Head of caudate nucleus (tissue), 42 donors: Measurements from ENCODE around the gene NMUR1.

Experiments
- DNase-seq, 42 donors: peaks; one replicate each; pipeline versions ENCODE4 v3.0.0 to v3.0.0-alpha.2; 2020 to 2021; ENCODE audit warnings: mixed read lengths in 7 of 42
- intact Hi-C: fragments of 100-400 bp; cut with DNase I; formaldehyde crosslinking; loops from one replicate; pipeline ENCODE4 v1.15.0; 2022

The NMUR1 gene

DNA sequence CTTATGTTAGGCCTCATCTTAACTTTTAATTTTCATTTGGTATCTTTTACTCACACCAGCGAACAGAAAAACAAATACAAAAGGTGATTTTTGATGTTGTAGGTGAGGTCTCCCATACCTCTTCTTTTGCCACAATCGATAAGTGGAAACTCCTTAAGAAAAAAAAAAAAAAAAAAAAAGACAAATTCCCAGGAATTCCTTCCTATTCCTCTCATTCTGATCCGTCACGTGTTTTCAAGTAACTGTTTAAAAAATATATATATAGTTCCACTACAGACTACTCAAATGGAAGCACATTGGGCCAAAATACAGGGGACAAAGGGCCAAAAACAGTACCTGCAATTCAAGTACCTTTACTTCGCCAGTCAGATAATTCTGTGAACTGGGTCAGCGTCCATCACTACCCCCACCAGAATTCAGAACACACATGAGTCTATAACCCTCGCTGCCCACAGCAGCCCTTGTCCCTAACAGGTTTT lies 16.5 kb downstream of the NMUR1 start:
- intact Hi-C loops: loop anchor here (2.0 to 5.0 kb wide), 2 partner anchors 49 to 89 kb away; partner anchors contain the start of gene NCL

DNA sequence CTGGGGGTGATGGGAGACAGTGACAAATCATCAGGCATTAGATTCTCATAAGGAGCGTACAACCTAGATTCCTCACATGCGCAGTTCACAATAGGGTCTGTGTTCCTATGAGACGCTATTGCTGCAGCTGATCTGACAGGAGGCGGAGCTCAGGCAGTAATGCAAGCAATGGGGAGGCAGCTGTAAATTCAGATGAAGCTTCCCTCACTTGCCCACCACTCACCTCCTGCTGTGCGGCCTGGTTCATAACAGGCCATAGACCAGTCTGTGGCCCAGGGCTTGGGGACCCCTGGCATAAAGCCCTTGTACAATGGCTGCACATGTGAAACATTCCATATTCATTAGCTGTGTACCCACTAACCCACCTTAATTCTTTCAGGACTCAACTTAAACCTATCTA lies 18.0 kb downstream of the NMUR1 start:
- intact Hi-C loops: loop anchor here (5.0 kb wide), 1 partner anchor 90 kb away; no protein-coding TSS in a partner anchor
- peak; percentile 17 to 89 (median 71) for DNase-seq

More for the DNA sequence above, 16.5 kb downstream of the NMUR1 start:
- no peak for DNase-seq

DNA sequence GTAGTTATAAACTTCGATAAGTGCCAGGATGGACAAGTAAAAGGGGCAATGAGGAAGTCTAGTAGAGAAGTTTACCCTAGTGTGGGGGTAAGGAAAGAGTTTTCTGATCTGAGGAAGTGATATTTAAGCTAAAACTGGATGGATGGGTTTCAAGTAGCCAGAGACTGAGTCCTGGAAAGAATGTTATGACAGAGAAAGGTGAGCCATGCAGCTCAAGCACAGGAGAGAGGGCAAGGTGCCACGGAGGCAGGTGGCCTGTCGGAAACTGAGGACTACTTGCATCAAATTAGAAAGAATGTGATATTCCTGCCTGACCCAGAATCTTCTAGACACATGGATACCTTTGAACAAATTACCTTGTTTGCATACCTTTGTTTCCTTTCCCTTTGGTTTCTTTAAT lies 26.5 kb downstream of the NMUR1 start:
- intact Hi-C loops: no loop called here

DNA sequence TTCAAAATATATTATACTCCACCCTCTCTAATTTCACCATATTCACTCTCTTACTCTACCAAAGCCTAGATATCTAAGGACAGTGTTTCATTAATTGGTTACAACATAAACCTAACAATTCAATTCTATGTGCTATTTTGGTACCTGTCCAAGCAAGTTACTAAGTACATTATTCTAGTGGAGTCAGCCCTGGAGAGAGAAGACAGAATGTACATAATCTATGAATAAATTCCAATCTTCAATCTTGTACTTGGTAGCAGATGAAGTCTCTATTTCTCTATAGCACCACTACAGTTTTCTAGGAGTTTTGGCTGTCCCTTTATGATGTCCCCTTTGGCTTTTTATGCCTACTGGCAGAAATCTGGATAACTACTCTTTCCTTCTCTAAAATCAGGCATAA lies 27.6 kb downstream of the NMUR1 start:
- intact Hi-C loops: no loop called here
- no peak for DNase-seq

More for the DNA sequence above, 26.5 kb downstream of the NMUR1 start:
- no peak for DNase-seq

DNA sequence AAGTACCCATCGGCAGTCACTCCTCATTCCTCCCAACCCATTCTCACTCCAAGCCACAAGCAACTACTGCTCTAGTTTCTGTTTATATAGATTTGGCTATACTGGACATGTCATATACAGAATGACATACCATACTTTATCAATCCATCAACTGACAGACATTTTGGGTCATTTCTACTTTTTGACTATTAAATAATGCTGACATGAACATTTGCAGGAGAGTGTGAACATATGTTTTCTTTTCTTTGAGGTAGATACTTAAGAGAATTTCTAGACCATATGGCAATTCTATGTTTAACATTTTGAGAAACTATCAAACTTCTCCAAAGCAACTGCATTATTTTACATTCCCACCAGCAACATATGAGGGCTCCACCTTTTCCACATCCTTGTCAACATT lies 32.6 kb downstream of the NMUR1 start:
- intact Hi-C loops: no loop called here

DNA sequence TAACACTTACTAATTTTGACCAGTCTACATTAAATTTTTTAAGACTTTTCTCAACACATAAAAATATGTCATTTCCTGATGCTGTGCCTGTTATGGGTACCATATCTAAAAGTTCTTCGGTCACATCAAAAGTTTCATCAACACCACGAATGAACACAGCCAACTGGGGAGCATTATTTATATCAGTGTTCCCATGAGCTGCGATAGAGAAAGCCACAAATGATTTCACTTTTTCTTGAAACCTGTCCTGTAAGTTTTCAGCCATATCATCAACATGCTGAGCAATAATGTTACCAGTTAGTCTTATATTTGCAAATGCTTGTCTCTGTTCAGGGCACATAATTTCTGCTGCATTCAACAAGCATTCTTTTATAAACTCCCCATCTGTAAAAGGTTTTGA lies 35.6 kb downstream of the NMUR1 start:
- no peak for DNase-seq
- intact Hi-C loops: no loop called here

More for the DNA sequence above, 32.6 kb downstream of the NMUR1 start:
- DNase-seq: no peak

DNA sequence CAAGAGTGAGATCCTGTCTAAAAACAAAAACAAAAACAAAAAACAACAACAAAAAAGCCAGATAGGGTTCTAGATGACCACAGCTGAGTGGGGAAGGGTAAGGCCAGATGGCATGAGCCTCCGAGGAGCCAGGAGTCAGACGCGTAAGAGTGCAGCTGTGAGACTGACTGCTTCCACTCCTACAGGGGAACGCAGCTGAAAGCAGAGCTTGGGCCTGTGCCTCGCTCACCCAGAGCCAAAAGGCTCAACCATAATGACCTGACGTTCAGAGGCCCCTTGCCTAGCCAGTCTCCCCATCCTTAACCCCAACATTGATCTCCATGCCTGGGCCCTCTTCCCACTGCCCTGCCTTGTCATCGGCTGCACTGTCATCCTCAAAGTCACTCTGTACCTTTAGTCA lies 39.4 kb downstream of the NMUR1 start:
- intact Hi-C loops: no loop called here
- DNase-seq: no peak

DNA sequence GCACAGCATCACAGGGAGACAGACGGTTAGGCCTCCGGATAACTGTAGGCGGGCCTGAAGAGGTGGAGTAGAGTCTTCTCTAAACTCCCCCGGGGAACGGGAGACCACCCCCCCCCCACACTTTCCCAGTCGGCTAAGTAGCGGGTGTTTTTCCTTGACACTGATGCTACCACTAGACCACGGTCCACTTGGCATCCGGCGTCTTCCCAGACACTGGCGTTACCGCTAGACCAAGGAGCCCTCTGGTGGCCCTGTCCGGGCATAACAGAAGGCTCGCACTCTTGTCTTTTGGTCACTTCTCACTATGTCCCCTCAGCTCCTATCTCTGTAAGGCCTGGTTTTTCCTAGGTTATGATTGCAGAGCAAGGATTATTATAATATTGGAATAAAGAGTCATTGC lies 40.3 kb downstream of the NMUR1 start:
- intact Hi-C loops: no loop called here
- DNase-seq: peak in 14 of 42 donors; percentile 13 to 53 (median 37)

DNA sequence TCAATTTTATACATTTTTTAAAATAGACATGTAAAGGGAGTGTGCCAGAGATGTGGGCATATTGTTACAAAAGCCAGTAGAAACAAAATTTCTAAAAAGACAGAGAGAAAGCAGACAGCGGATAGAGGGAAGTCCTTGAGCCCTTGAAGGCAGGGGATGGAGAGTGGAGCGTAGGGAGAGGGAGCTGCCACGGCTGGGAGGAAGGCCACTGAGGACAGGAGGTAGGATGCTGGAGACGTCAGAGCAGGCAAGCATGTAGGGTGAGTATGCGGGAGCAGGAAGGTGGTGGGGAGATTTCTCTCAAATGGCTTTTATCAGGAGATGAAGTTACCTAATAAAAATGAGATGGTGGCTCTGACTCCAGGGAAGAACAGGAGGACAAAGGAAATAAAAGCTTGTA lies 41.9 kb downstream of the NMUR1 start:
- peak in 2 of 42 donors; percentile 17 to 25 for DNase-seq

DNA sequence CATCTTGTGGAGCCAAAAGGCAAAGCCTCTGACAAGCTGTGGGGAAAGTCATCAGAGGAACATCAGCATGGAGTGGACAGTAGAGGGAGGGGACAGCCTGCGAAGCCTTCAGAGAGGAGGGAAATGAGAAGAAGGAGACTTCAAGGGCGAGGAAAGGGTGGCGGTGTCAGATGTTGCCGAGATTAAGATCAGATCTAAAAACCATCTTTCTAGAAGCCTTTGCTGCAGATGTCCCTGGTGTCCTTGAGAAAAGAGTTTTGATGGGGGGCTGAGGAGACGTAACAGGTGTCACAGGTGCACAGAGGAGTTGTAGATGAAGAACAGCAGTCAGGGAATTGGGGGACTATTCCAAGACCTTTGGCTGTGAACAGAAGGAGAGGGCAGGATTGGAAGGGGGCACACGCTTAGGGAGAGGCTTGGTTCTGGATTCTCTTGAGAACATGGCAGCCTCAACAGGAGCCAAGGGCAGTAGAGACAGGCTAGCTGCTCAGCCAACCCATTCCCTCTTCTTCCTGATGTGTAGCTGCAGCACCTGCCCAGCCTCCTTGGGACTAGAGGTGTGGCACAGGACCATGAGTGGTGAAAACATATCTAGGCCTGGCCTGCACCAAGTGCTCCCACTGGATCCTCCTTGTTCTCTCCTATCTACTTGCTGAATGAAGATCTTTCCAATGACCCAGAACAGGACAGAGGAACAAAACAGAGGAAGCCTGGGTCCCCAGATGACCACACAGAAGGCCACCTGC lies 43.2 kb downstream of the NMUR1 start:
- DNase-seq: no peak
- intact Hi-C loops: no loop called here

More for the DNA sequence above, 41.9 kb downstream of the NMUR1 start:
- intact Hi-C loops: no loop called here

DNA sequence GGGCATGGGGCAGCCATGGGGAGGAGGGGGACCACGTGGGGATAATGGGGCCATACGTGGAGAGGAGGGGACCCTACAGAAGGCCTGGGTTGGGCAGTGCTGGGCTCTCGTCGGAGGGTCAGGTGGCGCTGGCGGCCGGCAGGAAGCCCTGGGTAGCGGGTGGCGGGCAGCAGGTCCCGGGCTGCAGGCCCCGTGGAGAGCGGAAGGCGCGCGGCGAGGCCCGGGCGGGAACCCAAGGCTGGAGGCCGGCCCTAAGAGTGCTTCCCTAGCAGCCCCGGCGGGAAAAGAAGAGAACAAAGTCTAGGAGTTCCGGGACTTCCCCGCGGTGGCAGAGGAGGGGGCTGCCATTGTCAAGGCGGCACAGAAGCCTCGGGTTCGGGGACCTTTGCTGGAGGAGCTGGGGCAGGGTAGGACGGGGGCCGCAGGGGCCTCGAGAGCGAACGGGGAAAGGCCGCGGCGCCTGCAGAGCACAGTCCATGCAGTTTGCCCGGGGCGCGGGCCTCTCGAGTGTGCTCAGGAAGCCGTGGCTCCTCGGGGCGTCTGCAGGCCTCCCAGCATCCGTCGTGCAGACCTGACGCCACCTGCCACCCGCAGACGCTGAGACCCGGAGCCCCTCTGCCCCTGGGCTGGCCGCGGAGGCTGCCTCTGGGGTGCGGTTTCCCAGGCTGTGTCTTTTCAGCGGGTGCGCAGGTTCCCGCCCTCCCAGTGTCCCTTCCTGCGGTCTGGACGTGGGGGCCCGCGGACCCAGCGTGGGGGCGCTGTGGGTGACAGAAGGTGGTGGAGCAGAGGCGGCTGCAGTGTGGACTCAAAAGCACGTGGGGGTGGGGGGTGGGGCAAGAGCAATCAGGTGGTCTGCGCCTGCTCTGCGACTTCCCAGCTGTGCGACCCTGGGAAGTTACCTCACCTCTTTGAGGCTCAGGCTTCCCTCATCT lies 46.6 kb downstream of the NMUR1 start:
- intact Hi-C loops: loop anchor here (5.0 kb wide), 1 partner anchor 74 kb away; no protein-coding TSS in a partner anchor

DNA sequence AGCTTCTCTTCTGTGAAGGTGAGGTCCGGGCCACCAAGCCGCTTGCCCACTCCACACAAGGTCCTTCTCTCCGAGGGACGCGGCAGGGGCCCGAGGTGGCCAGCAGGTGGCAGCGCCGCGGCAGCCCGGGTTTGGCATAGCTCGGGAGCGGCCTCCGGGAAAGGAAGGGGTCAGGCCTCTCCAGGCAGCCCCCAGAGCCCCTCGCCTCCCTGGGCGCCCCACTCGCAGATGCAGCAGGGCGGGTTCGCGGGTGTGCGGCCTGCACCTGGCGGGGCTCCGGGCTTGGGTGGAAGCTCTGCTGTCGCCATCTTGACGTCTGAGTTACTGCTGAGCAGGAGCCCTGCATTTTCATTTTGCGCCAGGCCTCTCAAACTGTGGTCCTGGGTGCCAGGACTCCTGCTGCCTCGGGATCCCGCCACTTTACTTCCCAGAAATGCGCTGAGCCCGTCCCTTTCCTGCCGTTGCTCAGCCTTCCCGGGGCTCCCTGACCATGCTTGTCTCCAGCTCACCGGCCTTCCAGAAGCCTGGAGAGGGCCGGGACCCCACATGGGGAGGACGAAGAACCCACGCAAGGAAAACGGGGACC lies 47.3 kb downstream of the NMUR1 start:
- intact Hi-C loops: loop anchor here (5.0 kb wide), 1 partner anchor 74 kb away; no protein-coding TSS in a partner anchor
- peak; percentile 48 to 89 (median 77) for DNase-seq

More for the DNA sequence above, 46.6 kb downstream of the NMUR1 start:
- peak in 5 of 42 donors; percentile 4 to 46 (median 18) for DNase-seq

DNA sequence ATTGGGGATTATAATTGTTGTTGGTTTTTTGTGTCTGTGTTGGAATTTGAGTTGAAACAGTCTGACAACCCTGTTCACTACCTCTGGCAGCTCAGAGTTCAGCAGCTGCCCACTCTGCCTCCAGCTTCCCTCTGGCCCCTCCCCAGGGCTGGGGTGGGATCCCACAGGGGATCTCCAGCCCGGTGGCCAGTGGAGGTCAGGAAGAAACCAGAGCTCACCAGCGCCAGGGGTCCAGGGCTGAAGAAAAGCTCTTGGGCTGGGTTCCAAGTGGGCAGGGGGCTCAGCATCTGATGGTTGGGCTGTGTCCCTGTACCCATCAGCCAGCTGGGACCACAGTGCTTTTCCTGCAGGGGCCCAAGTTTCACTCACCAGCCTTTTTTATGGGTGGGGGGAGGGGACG lies 49.5 kb downstream of the NMUR1 start:
- no peak for DNase-seq
- intact Hi-C loops: loop anchor here (5.0 kb wide), 1 partner anchor 77 kb away; no protein-coding TSS in a partner anchor

DNA sequence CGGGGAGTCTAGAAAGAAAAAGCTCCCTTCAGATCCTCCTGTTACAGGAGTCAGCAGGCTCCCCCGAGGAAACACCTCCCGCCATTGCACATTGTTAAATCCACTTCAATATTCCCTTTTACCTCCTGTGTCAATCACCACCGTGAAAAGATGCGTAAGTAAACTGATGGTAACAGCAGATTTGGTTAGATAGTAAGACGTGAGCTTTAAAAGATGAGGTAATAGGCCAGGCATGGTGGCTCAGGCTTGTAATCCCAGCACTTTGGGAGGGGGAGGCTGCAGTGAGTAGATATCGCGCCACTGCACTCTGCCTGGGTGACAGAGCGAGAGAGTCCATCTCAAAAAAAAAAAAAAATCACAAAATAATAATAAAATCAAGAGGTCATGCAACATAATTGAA lies 50.8 kb downstream of the NMUR1 start:
- intact Hi-C loops: no loop called here
- no peak for DNase-seq

DNA sequence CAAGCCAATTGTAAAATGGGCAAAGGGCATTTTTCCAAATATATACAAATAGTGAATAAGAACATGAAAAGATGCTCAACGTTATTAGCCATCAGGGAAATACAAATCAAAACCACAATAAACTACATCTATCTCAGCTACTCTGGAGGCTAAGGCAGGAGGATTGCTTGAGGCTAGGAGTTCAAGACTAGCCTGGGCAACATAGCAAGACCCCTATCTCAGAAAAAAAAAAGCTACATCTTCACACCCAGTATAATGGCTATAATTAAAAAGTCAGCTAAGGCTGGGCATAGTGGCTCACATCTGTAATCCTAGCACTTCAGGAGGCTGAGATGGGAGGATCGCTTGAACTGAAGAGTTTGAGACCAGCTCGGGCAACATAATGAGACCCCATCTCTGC lies 53.3 kb downstream of the NMUR1 start:
- no peak for DNase-seq
- intact Hi-C loops: no loop called here

DNA sequence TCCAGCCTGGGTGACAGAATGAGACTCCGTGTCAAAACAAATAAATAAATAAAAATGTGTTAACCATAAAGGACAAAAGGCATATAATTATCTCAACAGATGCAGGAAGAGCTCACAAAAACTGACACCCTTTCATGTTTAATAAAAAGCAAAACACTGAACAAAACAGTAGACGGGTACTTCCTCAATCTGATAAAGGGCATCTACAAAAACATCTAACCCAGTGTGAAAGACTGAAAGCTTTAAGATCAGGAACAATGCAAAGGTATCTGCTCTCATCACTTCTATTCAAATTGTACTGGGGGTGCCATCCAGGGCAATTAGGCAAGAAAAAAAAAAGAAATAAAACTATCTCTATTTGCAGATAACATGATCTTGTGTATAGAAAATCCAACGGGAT lies 54.3 kb downstream of the NMUR1 start:
- intact Hi-C loops: no loop called here
- DNase-seq: no peak
